Stimulated activated CD4-positive, alpha-beta T cell treated with anti-CD3 and anti-CD28 coated beads, Interleukin-1b, Interleukin-23, amount 100 ng/mL, for 24 hours (primary cell): ENCODE results near the gene CSF2.
"Not testable (repeated sequence)": the region's sequence is repeated elsewhere in the genome, so short reads cannot be mapped to it uniquely, and the experiment has no call there.

Experiments used
- DNase-seq, 4 experiments: peaks; one replicate each; pipeline ENCODE4 v3.0.0-alpha.2; 2020; ENCODE audit warnings: low read depth in 4 of 4, low spot score in 1 of 4

The CSF2 gene

GRCh38 chr5:132105688-132106087 is 32.1 kb downstream of the CSF2 start:
- DNase-seq = no peak

- DNase-seq = not testable (repeated sequence)
Measured at GRCh38 chr5:132108495-132108894, 34.9 kb downstream of the CSF2 start.

DNA sequence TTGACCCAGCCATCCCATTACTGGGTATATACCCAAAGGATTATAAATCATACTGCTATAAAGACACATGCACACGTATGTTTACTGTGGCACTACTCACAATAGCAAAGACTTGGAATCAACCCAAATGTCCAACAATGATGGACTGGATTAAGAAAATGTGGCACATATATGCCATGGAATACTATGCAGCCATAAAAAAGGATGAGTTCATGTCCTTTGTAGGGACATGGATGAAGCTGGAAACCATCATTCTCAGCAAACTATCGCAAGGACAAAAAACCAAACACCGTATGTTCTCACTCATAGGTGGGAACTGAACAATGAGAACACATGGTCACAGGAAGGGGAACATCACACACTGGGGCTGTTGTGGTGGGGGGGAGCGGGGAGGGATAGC is 35.4 kb downstream of the CSF2 start:
- DNase-seq = not testable (repeated sequence)

DNA sequence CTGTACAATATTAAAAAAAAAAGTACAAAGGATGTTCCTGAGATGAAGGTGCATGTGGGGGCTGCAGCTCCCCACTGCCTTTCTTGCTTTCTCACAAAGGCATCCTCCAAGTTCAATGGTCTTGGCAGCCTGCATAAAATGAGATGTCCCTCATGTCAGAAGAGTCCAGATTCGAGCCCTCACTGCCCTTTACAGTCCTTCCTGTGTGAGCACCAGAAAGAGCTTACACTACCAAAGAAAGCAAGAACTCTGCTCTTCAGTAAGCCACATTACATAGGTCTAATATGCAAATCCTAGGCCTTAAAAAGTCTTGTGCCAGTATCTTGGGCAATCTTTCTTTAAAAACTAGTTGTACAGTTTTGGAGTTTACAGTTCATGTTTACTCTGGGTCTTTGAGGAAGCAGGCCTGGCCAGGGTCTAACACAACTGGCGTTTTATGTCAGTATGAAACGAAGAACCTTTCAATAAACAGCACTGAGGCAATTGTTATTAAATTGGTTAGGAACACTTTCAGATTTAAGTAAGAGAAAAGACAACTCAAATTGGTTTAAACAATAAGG is 36.0 kb downstream of the CSF2 start:
- no peak for DNase-seq

- no peak for DNase-seq
Measured at GRCh38 chr5:132110195-132110594, 36.6 kb downstream of the CSF2 start.

DNA sequence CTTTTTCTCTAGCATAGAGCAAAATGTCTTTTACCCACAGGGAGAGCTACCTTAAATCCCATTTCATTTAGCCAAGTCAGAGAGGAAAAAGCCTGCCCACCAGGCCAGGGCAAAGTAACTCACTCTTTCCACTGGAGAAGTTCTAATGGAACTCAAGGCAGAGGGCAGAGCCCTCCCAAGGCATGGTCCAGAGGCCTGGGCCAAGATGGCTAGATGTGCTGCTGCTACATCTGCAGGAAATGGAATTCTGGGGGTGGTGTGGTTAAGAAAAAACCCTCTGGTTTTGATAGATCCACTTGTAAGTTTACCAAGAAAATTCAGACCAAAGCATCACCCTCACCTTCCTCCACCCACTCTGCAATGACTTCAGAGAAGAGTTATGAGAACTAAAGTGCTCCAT is 37.3 kb downstream of the CSF2 start:
- DNase-seq = no peak

DNA sequence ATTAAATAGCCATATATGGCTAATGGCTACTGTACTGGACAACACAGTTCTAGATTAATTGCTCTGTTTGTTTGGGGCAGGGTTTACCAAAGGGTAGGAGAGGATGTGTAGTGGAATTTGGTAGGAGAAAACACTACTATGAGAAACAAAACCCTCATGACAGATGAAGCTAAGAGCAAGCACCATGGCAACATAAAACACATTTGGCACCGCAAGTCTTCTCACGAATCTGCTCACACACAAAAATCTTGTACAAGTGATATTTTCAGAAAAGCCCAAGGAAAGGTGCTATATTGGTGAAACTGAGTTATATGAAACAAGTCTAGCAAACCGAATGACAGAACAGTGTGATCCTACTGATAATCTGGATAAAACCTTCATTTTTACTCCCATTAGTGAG is 38.5 kb downstream of the CSF2 start:
- no peak for DNase-seq

- no peak for DNase-seq
Measured at GRCh38 chr5:132114150-132115121, 40.8 kb downstream of the CSF2 start.

GRCh38 chr5:132115375-132115774 is 41.8 kb downstream of the CSF2 start:
- no peak for DNase-seq

DNA sequence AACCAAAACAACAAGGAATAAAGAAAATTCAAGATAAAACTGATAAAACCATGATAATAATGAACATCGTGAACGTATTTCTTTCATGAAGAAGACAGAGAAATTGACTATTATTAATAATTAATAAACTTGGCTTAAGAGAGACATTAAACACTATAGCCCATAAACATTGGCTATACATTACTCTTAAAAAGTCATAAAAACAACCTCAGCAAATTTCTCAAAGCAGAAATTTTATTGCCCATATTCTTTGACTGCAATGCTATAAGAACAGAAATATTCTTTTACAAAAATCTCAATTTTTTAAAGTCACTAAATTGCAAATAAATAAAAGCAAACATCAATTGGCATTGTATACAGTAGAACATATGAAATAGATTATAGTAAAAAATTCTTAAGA is 42.5 kb downstream of the CSF2 start:
- DNase-seq = no peak

DNA sequence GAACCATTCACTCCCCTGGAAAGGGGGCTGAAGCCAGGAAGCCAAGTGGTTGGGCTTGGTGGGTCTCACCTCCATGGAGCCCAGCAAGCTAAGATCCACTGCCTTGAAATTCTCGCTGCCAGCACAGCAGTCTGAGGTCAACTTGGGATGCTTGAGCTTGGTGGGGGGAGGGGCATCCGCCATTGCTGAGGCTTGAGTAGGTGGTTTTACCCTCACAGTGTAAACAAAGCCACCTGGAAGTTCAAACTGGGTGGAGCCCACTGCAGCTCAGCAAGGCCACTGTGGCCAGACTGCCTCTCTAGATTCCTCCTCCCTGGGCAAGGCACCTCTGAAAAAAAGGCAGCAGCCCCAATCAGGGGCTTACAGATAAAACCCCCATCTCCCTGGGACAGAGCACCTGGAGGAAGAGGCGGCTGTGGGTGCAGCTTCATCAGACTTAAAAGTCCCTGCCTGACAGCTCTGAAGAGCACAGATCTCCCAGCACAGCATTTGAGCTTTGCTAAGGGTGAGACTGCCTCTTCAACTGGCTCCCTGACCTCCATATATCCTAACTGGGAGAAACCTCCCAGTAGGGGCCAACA is 43.4 kb downstream of the CSF2 start:
- not testable (repeated sequence) for DNase-seq

GRCh38 chr5:132120717-132121116 is 47.1 kb downstream of the CSF2 start:
- DNase-seq = not testable (repeated sequence)

DNA sequence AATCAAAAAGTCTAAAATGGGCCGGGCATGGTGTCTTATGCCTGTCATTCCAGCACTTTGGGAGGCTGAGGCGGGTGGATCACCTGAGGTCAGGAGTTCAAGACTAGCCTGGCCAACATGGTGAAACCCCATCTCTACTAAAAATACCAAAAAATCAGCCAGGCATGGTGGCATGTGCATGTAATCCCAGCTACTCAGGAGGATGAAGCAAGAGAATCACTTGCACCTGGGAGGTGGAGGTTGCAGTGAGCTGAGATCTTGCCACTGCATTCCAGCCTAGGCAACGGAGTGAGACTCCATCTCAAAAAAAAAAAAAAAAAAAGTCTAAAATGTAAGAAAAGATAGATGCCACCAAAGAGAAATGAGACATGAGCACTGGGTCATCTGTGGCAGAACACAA is 49.4 kb downstream of the CSF2 start:
- DNase-seq = not testable (repeated sequence)

- not testable (repeated sequence) for DNase-seq
Measured at GRCh38 chr5:132123578-132123977, 50.0 kb downstream of the CSF2 start.
